LNCaP clone FGC (cell line): ENCODE data around the gene RGS3.

Source experiments
- DNase-seq: peaks from one replicate; pipeline ENCODE4 v3.0.0-alpha.2; 2011; ENCODE audit warnings: low read depth
- H3K4me3 ChIP-seq: 2 replicates; pipeline ENCODE4 v1.5.1; 2011; ENCODE audit warnings: mild to moderate bottlenecking, low read depth, low read length, control low read depth
- TF ChIP-seq, protein P1 (sequence below): IDR thresholded peaks from 2 replicates; pipeline ENCODE4 v1.5.1; 2012; ENCODE audit warnings: mild to moderate bottlenecking; ENCODE audit not compliant: control insufficient read depth, insufficient read depth; ENCODE audit errors: extremely low read depth

RGS3 gene

GRCh38 chr9:113621980-113622379 lies 158.5 kb downstream of the RGS3 start:
- no peak overlapping the region for H3K4me3 ChIP-seq
- TF ChIP-seq, protein P1, sequence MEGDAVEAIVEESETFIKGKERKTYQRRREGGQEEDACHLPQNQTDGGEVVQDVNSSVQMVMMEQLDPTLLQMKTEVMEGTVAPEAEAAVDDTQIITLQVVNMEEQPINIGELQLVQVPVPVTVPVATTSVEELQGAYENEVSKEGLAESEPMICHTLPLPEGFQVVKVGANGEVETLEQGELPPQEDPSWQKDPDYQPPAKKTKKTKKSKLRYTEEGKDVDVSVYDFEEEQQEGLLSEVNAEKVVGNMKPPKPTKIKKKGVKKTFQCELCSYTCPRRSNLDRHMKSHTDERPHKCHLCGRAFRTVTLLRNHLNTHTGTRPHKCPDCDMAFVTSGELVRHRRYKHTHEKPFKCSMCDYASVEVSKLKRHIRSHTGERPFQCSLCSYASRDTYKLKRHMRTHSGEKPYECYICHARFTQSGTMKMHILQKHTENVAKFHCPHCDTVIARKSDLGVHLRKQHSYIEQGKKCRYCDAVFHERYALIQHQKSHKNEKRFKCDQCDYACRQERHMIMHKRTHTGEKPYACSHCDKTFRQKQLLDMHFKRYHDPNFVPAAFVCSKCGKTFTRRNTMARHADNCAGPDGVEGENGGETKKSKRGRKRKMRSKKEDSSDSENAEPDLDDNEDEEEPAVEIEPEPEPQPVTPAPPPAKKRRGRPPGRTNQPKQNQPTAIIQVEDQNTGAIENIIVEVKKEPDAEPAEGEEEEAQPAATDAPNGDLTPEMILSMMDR = no peak
- DNase-seq = no peak

DNA sequence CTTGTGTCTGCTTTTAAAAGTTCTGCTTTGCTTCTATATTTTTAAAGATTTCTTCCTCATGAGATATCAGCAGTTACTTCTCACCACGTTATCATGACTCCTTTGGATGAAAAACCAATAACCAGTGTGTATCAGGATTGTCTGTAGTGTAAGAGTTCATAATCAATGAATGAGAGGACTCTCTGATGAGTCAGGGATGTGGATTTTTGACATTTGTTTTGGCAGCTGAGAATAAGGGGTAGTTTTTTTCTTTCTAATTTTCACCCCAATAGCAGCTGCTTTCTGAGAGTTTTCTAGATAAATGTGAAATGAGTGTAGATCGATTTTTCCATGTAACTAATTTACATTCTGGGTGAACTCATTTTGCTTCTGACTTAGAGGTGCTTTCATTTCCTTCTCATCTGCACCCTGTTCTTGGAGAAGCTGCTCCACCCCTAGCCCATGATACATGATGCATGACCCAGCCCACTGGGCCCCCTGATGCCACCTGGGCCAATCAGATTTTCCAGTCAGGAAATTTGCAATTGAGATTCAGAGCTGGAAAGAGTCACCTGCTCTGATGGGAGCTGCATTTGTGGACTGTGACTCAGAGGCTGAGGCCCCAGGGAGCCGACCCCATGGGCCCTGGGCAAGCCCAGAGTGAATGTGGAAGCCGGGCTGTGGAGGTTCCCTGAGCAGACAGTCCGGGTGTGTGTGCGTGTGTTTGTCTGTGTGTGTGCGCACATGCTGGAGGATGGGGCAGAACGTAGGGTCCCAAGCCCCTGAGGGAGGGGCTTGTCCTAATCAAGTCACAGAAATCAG lies 159.3 kb downstream of the RGS3 start:
- no peak overlapping the region for H3K4me3 ChIP-seq
- DNase-seq = no peak
- TF ChIP-seq, protein P1 = no peak

DNA sequence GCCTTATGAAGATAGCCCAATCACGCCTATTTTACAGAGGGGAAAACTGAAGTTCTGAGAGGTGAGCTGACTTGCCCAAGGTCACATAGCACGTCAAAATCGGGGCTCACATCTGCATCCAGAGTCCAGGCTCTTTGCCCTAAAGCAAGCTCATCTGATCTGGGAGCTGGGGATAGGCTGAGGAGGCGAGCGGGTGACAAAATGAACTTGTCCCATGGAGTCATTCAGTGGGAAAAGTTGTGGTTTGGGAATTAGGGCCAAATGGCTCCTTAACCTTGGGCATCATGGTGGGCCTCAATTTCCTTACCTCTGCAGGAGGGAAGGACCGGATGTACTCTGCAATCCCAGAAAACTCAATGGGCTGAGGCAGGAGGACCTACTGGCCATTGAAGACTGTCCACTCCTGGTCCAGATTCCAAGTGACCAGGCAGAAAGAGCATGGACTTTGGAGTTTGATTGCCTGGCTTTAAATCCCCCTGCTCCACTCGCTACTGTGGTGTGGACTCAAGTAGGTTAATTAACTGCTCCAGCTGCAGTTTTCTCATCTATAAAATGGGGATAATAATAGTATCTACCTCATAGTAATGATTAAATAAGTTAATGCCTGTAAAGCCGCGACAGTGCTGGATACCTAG lies 160.4 kb downstream of the RGS3 start:
- H3K4me3 ChIP-seq = no peak overlapping the region
- no peak for DNase-seq
- TF ChIP-seq, protein P1 = no peak

GRCh38 chr9:113624721-113625120 lies 161.2 kb downstream of the RGS3 start:
- TF ChIP-seq, protein P1 = no peak
- DNase-seq = no peak
- no peak overlapping the region for H3K4me3 ChIP-seq

- H3K4me3 ChIP-seq = no peak overlapping the region
- DNase-seq = no peak
- TF ChIP-seq, protein P1 = no peak
Measured at GRCh38 chr9:113625486-113625885, 162.0 kb downstream of the RGS3 start.

DNA sequence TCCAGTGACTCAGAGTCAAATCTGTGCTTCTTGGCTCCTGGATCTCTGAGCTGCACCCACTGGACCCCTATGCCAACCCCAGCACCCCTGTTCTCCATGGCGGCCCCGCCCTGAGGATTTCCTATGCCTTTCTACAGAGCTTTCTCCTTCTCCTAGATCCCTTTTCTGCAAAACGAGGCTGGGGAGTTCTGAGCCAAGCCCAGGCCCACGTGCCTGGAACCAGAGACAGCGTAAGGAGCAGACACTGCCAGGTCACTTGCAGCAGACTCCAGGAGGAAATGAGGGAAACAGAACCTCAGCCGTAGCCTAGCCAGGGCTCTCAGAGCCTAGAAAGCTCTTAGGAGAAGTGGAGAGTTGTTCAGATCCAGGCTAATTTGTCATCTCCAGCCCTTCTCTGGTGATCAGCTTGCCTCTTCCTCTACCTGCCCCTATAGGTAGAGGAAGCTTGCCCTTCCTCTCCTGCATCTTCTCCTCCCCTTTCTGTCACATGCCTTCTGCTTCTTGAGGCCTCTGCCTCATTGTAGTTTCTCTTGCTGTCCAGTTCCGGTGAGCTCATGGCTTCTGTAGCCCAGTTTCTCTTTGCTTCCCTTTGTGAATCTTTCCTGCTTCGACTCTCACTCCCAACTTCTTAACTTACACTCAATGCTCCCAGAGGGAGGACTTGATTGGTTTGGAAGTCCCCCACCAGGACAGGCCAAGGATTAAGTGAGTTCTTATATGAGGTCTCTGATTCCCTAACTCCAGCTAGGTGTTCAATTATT lies 163.4 kb downstream of the RGS3 start:
- TF ChIP-seq, protein P1 = no peak
- DNase-seq = no peak
- H3K4me3 ChIP-seq = no peak overlapping the region
